Upper lobe of left lung (tissue), 4 donors: ENCODE measurements around the gene KAZN.

Source experiments
- EP300 ChIP-seq, 4 donors: sonication (generic); formaldehyde crosslinking; IDR thresholded peaks; one replicate each; pipeline ENCODE4 v1.5.1; 2017; ENCODE audit warnings: antibody characterized with exemption in 4 of 4, control low read depth in 2 of 4
- POLR2A ChIP-seq, 4 donors: fragments of 450-650 bp; IDR thresholded peaks; one replicate each; pipeline ENCODE4 v1.5.1; 2016 to 2017; ENCODE audit warnings: antibody characterized with exemption in 4 of 4, mild to moderate bottlenecking in 2 of 4
- TF ChIP-seq, protein P1 (sequence below), 6 experiments: fragments of 450-650 bp in 4 of 6; fragments of 200-600 bp in 2 of 6; sonication (generic) in 2 of 6; IDR thresholded peaks; one replicate each; pipeline ENCODE4 v1.5.1; 2016 to 2019; ENCODE audit warnings: antibody characterized with exemption in 6 of 6

GRCh38 chr1:14777516-14778506 is 179.3 kb downstream of the KAZN start:
- TF ChIP-seq, protein P1, sequence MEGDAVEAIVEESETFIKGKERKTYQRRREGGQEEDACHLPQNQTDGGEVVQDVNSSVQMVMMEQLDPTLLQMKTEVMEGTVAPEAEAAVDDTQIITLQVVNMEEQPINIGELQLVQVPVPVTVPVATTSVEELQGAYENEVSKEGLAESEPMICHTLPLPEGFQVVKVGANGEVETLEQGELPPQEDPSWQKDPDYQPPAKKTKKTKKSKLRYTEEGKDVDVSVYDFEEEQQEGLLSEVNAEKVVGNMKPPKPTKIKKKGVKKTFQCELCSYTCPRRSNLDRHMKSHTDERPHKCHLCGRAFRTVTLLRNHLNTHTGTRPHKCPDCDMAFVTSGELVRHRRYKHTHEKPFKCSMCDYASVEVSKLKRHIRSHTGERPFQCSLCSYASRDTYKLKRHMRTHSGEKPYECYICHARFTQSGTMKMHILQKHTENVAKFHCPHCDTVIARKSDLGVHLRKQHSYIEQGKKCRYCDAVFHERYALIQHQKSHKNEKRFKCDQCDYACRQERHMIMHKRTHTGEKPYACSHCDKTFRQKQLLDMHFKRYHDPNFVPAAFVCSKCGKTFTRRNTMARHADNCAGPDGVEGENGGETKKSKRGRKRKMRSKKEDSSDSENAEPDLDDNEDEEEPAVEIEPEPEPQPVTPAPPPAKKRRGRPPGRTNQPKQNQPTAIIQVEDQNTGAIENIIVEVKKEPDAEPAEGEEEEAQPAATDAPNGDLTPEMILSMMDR (IDR thresholded peaks at IDR 0.05), result no peak
- no peak for TF ChIP-seq POLR2A (IDR thresholded peaks at IDR 0.05)
- no peak for TF ChIP-seq EP300 (IDR thresholded peaks at IDR 0.05)
